HG03565 (cell line): Measurements from ENCODE around the gene PLEK.
"Not testable (repeated sequence)": the region's sequence is repeated elsewhere in the genome, so short reads cannot be mapped to it uniquely, and the experiment has no call there.

Experiments
- ATAC-seq: cut with Tn5 transposase; IDR thresholded peaks from one replicate; pipeline ENCODE4 v1.9.1; 2021; ENCODE audit warnings: mild to moderate bottlenecking, moderate library complexity; ENCODE audit not compliant: unreplicated experiment

Gene PLEK, protein sequence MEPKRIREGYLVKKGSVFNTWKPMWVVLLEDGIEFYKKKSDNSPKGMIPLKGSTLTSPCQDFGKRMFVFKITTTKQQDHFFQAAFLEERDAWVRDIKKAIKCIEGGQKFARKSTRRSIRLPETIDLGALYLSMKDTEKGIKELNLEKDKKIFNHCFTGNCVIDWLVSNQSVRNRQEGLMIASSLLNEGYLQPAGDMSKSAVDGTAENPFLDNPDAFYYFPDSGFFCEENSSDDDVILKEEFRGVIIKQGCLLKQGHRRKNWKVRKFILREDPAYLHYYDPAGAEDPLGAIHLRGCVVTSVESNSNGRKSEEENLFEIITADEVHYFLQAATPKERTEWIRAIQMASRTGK

DNA sequence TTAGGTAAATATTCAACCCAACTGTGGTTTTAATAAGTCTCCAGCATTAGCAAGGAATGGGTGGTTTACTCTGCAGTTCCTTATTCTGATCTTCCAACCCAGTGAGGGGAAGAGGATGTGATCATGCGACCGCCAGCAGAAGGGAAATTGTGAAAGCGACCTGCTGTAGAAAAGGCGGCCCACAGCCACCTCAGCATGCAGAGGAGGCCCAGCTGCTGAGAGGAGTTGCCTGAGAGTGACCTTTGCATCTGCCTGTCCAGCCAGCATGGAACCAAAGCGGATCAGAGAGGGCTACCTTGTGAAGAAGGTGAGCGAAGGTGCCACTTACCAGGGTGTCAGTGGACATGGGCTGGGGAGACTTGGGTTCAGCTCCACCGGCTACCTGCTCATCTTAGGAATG is at the start of gene PLEK:
TSS of gene PLEK (plus strand) at position 196 of the 400 bp plus-strand sequence. CDS start at position 266, 70 bp downstream.
- ATAC-seq, result peak; percentile 35

DNA sequence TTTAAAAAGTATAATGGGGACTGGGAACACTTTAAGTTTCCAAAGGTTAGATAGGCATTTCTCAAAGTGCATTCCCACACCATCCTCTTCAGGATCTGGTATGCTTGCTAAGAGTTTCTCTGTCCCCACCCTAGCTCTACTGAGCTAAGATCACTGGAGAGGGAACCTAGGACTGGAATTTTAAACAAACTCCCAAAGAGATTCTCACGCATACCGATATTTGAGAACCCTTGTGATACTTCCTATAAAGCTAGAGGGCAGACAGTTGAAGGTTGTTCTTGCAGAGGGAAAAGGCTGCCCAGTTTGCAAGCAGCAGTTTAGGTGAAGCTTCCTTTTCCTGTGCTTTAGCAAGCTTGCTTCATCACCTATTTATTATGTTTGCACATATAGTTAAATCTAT is 49.0 kb upstream of the PLEK start:
- no peak for ATAC-seq

DNA sequence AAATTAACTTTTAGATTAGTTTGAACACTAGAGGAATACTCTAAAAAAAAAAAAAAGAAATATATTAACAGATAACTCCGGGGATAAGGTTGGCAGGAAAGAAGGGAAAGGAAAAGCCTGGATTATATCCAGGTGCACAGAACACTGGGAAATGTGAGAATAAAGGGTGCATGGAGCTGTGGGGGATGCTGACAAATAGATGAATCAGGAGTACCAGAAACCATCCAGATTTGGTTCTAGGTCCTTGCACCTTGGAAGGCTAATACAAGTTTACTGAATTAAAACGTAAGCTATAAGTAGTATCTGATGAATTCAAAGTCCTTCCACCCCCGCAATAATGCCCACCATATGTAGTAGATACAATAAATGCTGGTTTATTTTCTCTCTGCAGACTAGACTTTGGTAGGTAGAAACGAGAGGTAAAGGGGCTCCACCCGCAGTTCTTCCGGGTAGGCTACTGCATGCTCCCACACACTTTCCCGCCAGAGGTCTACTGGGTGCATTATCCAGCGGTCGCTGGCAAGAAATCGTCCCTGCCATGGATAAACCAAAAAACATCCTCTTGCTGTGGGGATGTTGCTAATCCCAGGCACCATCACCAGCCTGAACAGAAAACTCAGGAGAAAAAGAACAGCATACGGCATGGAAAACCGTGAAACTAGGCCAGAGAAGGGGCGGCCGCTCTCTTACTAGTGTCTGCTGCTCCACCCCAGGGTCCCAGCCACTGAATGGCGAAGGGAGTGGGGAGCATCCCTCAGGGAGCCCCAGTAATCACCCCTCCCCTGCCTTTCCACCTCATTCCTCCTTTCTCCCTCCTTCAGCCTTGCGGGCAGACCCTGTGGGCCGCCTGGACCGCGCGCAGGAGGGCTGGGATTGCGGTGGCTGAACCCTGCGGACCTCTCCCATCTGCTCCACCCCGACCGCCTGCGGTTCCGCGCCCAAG is 46.8 kb upstream of the PLEK start:
- ATAC-seq, result no peak

DNA sequence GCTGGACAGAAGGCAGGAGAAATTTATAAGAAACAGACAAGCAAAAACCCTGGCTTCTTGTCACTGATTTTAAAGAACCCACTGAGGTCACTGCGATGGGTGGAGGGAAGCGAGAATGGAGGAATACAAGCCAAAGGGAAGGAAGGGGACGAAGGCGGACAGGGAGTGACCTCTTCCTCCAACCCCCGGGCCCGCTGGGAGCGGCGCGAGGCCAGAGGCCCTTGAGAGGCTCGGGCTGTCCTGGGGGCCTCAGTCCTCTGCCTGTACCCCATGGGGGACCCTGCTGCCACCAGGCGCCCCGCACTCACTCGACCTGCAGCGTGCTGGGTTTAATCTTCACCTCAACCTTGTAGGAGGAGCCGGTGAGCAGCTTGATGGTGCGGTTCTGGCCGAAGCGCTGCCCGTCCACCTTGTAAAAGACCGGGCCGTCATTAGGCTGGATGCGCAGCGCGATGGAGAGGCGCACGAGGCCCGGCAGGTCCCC is 46.1 kb upstream of the PLEK start:
- no peak for ATAC-seq

DNA sequence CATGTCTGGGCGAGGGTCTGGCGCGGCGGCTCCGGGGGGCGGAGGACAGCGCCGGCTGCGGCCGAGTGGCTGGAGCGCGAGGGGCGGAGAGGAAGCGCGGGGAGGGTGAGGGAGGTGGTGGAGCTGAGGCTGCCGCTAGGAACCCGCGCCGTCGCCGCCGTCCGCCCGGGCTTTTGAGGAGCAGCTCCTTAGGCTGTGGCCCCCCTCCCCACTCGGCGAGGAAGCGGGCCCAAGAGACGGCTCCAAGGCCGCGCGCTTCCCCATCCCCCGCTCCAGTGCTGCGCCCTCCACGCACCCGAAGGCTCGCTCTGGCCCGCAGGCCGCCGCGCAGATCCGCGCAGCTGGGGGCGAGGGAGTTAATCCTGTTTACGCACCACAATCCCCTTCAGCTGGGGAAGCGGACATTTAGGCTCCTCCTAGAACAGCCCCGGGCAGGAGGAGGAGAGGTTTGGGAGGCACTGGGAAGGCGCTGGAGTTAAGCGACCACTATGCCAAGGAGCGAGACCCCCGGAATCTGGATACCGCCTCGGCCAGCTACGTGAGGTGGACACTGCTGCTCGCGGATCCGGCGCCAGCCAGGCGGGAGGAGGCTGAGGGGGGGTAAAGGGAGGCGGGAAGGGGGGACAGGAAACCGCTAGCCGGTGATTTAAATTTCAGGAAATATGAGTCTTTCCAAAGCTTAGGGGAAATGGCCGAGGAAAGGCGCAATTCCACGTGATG is 45.5 kb upstream of the PLEK start, which contains the start of gene CNRIP1:
TSS of gene CNRIP1 (minus strand) at position 552 of the 720 bp plus-strand sequence. CDS start at position 3, 549 bp downstream.
- no peak for ATAC-seq

DNA sequence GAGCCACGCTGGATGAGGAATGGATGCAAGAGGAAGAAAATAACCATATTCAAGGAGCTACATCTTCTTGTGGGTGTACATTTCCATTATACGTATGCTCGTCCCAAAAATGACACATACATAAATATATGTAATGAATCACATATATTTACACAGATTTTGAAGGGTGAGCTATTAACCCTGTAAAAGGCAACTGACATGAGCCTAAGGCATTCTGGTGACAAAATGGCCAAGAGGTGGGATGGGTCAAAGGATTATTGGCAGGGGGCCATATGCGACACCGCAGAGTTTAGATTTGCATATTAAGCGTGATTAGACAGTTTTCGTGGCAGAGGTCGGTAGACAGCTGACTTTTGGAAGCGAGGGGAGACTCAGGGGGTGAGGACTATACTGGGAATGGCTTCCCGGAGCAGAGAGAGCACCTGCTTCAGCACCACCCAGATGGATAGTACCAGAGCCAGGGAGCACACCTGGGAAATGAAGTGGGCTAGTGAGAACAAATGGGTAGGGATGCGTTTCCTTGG is 44.9 kb upstream of the PLEK start:
- ATAC-seq, result no peak

DNA sequence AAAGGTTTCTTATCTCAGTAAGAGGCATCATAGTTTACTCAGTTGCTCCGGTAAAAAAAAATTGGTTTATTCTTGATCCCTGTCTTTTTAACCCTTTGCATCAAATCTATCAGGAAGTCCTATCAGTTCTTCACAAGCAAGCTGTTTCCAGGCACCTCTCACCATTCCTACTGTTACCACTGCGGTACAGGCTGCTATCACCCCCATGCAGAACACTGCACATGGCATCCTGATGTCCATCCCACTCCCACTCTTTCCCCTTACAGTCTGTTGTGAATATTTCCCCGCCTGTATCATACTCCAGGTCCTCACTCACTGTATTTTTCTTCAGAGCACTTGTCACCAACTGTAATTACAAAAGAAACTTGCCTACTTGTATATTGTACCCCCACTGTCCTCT is 40.0 kb upstream of the PLEK start:
- ATAC-seq, result no peak

DNA sequence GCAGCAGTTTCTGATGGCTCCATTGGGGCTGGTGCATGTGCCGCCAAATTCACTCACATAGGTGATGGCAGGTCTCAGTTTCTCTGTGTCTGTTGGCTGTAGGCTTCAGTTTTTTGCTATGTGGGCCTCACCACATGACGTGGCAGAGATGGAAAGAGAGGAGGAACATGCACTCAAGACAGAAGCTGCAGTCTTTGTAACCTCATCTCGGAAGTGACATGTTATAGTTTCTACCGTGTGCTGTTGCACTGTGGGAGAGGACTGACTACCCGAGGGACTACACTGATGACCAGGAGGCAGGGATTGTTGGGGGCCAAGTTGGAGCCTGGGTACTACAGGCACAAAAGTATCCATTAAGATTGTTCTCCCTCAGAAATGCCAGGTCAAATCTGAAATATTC is 36.2 kb upstream of the PLEK start:
- no peak for ATAC-seq

DNA sequence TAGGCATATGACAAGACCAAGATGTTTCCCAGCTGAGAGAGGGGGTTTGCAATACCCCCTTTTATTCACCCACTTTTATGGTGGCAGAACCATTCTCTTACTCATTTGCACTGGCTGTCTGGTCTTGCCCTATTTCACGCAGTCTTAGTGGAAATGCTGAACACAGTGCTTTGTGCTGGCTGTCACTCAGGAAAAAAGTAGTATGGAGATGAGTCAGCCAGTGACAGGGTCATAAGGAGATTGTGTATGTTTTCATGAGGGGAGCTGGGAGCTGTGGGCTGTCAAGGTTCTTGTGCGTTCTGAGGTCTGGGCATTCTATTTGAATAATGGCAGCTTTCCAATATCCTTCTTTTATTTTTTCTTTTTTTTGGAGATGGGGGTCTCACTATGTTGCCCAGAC is 34.4 kb upstream of the PLEK start:
- ATAC-seq, result no peak

DNA sequence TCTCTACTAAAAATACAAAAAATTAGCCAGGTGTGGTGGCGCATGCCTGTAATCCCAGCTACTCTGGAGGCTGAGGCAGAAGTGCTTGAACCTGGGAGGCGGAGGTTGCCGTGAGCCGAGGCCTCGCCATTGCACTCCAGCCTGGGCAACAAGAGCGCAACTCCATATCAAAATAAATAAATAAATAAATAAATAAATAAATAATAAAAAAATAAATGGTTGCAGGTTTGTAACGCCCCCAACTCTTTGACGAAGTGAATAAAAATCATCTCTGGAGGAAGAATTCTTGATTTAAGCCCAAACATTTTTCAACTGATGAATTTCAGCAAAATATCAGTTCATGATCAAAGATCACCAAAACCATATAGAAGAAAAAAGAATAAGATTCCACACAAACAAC is 32.1 kb upstream of the PLEK start:
- ATAC-seq, result no peak

DNA sequence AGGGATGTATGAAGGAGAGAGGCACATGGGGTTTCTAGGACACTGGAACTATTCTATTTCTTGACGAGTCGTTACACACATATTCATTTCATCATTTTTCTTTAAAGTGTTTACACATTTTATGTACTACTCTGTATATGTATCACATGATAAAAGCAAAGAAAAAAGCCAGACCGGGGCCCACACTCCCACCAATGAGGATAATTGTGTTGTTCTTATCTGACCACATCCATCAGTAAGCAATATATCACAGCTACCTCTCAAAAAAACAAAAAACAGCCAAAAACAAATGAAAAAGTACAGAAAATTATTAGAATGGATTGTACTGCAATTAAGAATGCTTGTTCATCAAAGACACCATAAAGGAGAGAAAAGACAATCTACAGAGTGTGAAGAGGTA is 31.2 kb upstream of the PLEK start:
- ATAC-seq, result no peak

DNA sequence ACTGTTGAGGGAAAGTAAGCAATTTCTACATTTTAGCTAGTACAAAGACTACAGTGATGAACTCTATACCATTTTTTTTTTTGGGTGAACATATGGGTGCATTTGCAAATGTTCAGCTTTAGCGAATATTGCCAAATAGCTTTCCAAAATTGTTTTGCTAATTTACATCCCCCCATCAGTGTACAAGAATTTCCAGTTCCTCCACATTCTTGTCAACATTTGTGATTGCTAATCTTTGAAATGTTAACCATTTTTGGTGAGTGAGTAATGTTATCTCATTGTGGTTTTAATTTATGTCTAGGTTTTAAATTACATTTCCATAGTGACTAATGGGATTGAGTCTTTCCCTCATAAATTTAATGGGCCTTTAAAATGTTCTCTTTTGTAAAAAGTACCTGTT is 28.9 kb upstream of the PLEK start:
- ATAC-seq, result no peak

DNA sequence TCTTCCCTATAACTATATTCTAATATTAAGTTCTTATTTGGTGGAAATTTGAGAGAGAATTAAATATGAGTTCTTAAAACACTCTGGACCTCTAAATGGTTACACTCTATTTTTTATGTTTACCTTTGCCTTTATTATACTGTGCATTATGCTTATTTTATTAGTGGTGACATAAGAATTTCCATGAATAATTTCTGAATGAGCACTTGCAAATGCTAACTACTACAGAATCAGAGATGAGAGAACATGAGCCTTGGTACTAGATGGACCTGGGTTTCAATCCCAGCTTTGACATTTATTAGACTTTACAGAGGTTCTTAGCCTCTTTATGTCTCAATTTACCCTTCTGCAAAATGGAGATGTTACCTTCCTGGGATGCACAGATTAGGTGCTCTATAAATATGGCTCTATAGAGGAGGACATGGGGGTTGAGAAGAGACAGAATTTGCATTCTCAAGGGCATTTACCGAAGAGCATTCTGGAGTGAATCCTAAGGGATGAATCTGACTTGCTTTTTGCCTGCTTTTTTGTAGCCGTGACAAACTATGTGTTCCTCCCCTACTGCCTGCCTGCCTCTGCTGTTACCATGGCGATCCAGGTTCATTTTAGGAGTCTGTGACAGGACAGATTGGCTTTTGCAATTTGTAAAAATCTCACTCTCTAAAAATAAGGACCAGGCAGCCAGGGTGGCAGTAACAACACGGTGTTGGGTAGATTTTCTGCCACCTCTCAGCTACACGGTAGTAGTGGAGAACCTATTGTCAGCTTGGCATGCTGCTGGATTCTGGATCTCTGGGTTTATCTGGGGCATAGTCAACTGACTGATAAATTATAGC is 24.6 kb upstream of the PLEK start:
- no peak for ATAC-seq

DNA sequence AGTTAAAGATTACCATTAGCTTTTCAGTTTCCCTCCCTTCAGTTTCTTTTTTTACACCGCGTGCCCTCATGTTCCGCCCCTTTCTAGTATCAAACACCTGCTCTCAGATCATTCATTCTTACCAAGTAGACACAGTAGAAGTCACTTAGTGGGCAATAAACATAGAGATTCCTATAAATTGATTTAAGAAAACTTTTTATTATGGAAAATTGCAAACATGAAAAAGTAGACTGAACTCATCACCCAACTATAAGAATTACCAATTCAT is 24.1 kb upstream of the PLEK start:
- no peak for ATAC-seq

DNA sequence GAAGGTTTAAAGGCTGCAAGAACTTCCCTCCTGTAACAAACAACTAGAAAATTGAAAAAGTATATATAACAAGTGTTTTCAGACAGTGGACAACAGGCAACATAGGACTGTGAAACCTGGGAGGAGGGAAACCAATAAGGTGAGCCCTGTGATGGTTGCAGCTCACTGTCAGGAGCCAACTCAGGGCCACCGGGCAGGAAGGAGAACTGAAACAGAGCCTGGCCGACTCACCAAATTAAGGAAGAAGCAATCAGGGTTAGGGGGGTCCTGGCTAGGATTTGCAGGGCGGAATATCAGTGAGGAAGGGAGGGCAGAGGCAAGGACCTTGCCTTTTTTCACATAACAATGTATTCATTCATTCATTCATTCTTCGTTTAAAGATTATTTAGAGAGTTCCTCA is 23.5 kb upstream of the PLEK start:
- ATAC-seq, result no peak

DNA sequence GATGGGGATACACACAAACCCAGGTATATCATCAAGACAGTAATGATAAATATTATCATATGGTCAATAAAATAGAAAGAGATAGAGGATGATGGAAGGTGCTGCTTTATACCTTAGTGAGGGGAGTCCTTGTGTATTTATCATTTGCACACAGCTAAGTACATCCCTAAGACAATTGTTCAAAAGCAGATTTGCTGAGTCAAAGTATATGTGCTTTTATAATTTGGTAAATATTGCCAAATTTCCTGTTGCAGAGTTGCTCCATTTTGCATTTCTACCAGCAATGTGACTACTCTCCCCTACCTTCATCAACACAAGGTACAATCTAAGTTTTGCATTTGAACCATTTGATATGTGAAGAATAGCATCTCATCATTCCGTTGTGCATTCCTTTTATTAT is 22.6 kb upstream of the PLEK start:
- no peak for ATAC-seq

DNA sequence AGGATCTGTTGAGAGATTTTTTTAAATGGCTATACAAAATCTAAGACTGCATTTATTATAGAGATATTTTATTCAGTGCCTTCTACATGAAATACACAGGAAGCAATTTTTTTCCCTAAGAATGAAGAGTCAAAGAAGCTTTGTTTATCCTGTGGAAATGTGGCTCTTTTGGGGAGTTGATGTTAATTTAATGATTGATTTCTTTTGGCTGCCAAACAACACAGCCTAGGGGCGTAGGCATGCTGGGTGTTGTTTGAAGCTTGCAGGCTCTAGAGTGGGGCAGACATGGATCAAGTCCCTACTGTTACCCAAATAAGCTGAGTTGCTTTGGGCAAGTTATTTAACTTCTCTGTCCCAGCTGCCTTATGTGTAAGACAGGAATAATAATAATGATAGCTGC is 21.1 kb upstream of the PLEK start:
- ATAC-seq, result no peak

DNA sequence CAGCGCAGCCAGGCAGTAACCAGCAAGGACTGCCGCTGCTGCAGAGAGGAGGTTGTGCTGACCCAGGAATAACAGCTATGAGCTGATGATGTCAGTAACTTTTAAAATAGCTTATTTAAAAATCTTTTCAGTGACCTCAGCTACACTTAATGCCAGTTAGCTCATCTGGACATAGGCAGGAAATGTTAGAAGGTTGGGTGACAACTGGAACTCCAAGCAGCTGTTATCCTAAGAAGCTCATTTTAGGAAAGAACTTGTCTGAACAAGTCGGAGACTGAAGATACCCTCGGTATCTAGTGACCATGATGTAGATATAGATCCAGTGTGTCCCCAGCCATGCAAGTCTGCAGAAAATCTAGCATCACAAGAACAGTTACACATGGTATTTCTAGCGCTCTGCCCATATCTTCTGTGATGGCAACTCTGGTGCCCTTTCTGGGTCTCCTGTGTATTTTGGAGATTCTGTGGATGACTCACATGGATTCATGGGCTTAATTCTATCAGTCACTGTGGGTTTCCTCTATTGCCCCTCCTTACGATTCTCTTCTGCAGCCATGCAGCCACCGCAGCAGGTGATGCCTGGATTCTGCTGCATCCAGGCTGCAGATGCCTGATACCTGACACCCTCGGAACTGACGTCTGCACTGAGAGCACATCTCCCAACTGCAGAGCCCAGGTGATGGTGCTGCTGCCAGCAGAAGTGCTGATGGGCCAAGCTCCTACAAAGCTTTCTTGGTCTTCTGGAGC is 19.8 kb upstream of the PLEK start:
- ATAC-seq, result no peak

DNA sequence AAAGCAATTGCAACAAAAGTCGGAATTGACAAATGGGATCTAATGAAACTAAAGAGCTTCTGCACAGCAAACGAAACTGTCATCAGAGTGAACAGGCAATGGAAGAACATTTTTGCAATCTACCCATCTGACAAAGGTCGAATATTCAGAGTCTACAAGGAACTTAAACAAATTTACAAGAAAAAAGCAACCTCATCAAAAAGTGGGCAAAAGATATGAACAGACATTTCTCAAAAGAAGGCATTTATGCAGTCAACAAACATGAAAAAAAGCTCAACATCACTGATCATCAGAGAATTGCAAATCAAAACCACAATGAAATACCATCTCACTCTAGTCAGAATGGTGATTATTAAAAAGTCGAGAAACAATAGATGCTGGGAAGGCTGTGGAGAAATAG is 16.0 kb upstream of the PLEK start:
- ATAC-seq, result not testable (repeated sequence)

DNA sequence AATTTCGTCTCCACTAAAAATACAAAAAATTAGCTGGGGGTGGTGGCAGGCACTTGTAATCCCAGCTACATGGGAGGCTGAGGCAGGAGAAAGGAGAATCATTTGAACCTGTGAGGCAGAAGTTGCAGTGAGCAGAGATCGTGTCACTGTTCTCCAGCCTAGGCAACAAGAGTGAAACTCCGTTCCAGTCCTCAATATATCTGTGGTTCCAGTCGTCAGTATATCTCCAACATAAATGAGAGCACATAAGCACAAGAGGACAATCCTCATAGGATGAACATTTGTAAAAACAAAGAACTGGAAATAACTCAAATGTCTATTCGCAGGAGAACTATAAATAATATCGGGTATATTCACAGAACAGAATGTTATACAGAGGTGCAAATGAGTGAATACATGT is 13.1 kb upstream of the PLEK start:
- no peak for ATAC-seq
